SHP77 (cell line): ENCODE measurements around the gene CRYGB.
"Not testable (repeated sequence)": the region's sequence is repeated elsewhere in the genome, so short reads cannot be mapped to it uniquely, and the experiment has no call there.

Source experiments
- DNase-seq, 2 experiments: peaks; one replicate each; lab custom pipeline; 2025; lab: John Stamatoyannopoulos, UW

Gene CRYGB

GRCh38 chr2:208150094-208150493 lies 4.1 kb upstream of the CRYGB start:
- no peak for DNase-seq

DNA sequence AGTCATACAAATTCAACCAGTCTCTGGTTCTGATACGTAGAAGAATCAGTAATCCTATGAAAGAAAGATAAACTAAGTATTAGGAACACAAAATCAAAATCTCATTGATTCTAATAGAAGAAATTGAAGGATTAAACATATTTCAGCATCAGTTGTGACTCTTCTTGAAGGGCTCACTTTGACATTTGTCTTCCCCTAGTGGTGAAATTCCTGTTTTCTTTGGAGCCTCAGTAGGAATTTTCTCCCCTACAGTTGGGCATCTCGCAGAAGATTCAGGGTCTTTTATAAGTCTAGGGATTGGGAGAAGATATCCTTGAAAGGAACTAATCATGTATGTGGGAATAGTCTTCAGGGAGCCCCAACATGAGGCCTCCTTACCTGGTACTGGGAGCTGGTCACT lies 2.8 kb upstream of the CRYGB start:
- DNase-seq, result no peak

DNA sequence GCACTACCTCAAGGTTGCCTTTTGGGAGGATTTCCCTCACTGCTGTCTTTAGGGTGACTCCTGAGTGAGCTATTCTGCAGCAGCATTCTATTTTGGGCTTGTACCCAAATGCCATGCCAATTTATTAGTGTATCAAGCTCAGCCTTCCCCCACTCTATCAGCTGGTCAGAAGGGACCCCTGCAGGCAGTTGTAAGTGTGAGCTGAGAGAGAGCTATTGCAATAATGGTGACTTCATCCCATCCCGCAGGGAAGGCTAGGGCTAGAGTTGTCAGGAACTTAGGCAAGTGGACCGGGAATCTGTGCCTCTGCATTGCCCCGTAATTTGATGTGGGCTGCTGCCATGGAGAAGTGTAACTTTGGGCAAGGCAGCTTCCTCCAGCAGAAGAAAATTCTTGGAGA lies 1.8 kb upstream of the CRYGB start:
- DNase-seq, result no peak

- DNase-seq, result no peak
Measured at GRCh38 chr2:208147008-208147407, 1.1 kb upstream of the CRYGB start.

GRCh38 chr2:208142925-208143799 lies 2.8 kb downstream of the CRYGB start:
- no peak for DNase-seq

DNA sequence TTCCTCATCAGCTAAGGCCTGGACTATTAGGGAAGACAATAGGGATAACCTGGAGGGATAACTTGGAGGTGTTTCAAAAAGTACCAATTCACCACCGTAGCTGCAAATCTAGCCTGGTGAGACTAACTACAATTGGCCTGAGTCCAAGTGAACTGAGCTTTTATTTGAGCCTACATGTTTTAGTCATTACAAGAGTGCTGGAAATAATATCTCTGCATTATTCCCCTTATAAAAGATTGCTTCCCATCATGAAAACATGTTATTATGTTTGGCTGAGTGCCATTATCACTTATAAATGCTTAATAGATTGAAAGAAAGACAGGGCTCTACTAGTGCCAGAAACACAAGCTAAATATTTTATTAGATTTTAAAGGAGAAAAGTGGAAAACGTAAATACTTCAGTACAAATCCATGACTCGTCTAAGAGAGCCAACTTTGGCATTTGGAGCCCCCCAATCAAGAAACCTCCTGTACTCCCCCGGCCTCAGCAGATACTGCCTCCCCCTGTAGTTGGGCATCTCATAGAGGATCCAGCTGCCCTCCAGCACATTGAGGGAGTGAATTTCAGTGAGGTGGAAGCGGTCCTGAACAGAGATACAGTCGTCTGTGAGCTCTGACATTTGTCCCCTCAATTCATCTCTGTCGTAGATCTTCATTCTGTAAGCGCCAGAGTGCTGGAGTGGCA lies 3.6 kb downstream of the CRYGB start:
- DNase-seq, result no peak

DNA sequence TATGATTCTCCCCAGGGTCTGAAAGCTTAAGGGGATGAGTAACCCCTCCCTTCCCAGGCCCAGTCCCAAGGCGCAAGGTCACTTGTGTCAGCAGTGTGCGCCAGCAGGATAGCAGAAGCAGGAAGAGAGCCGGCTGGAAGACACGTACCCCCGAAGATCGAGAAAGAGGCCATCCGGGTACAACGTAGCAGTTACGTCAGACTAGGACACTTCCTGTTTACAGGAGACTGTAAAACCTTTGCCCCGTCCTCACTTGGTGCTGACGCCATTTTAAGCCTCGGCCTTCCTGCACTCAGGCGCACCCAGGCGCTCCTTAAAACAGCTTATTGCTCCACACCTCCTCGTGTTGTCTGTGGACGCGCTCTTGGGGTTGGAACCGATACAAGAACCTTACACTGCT lies 6.5 kb downstream of the CRYGB start:
- DNase-seq, result no peak

GRCh38 chr2:208138334-208138733 lies 7.6 kb downstream of the CRYGB start:
- DNase-seq, result not testable (repeated sequence)

- no peak for DNase-seq
Measured at GRCh38 chr2:208136716-208137094, 9.3 kb downstream of the CRYGB start.

DNA sequence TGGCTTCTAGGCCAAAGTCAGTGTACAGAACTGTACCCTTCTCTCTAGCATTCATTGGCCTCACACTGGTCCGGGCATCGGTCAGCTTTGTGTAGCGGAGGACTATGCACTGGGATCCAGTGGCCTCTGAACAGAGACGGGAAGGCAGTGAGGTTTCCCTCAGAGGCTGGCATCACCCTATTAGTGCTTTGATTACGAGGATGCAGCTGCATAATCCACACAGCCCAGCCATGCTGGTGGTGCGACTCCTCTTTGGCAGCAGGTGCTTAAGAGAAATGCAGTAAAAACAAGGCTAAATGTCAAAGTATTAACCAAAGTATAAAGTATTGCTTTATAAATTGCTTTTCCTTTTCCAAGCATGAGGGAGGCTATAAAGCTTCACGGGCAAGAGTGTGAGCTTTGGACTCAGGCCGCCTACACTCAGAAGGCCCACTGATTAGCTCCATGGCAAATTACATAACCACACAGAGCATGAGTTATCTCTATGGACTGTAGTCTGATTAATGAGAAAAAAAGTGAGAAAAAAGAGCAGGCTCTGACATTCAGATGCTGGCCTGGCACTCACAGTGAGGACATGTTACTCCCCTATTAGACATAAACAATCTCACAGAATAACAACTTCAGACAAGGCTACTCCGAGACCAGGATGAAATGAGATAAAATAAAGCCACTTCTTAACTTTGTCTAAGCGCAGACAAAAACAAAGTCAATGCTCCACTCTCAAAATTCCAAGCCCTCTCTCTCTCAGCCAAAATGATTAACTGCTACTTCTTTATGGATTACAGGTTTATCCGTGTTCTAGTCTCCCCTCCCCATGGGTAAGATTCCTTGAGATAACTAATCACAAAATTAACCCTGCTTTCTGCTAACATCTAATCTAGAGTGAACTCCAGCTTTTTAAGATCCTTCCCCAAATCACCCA lies 9.9 kb downstream of the CRYGB start:
- DNase-seq, result no peak

DNA sequence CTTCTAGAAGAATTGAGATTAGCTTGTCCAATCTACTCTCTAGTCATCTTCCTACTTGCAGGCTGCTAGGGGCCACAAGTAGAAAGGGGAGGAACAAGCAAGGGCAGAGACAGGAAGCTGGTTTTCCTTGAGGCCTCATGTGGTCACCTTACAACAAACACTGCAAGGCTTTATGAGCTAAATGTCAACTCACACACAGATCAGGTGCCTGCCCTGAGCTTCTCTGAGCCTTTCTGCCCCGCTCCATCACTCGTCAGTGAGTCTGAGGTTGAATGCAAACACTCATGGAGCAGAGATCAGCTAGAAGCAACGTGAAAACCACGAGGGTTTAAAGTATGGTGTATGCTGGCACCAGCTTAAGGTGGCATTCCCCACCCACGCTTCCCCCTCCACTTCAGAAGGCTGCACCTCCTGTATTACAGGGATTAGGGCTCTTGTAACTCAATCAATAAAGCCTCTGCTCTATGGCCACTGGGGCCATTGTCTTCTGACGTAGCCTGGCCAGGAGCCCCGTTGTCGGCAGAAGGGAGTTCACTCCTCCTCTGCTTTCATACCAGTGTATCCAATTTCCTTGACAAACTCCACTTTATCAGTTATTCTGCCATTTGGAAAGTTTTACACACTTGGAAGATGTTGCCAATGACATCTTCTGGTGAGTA lies 10.9 kb downstream of the CRYGB start:
- DNase-seq, result no peak

- no peak for DNase-seq
Measured at GRCh38 chr2:208130712-208131110, 15.2 kb downstream of the CRYGB start.

DNA sequence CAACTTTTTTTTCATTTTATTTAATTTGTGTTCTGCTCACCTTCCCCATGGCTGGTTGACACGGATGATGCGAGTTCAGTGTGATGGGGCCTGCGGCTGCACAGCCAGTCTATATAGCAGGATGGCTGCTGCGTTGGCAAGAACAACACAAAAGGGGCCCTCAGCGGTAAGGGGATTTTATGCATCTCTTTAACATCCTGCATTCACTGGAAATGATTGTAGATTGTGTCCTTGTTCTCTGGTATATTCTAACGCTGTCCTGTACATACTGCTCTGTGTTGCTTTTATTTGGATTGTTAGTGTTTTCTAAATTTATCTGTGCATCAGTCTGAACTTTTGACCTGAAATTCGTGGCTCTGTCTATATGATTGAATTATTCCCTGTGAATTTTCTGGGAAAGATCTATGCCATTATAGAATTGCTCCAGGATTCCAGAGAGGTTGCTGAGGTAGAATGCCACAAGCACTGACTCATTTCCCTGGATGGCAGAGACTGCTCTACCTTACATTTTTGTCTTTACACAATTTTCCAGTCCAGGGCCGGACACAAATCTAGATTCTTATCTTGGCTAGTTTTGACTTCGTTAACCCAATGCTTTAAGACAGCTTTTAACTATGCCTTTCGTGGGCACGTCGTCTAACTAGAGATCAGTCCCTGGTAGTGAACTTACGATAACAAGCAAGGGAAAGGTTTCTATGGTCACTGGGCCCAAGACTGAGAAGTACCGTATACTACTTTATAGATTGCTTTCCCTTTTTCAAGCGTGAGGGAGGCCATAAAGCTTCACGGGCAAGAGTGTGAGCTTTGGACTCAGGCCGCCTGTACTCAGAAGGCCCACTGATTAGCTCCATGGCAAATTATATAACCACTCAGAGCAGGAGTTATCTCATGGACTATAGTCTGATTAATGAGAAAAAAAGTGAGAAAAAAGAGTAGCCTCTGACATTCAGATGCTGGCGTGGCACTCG lies 15.9 kb downstream of the CRYGB start, which contains the start of gene CRYGC:
Gene CRYGC (minus strand): TSS at position 85 of the 968 bp plus-strand sequence. CDS start 36 bp downstream, at position 49.
- DNase-seq, result no peak

GRCh38 chr2:208128136-208128535 lies 17.8 kb downstream of the CRYGB start:
- no peak for DNase-seq

DNA sequence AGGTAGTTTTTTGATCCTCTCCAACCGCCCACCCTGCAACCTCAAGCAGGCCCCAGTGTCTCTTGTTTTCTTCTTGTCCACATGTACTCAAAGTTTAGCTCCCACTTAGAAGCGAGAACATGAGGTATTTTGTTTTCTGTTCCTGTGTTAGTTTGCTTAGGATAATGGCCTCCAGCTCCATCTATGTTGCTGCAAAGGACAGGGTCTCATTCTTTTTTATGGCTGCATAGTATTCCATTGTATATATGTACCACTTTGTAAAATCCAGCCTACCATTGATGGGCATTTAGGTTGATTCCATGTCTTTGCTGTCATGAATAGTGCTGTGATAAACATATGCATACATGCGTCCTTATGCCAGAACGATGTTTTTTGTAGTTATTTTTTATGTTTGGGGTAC lies 18.9 kb downstream of the CRYGB start:
- DNase-seq, result no peak

GRCh38 chr2:208125251-208125650 lies 20.7 kb downstream of the CRYGB start:
- no peak for DNase-seq

DNA sequence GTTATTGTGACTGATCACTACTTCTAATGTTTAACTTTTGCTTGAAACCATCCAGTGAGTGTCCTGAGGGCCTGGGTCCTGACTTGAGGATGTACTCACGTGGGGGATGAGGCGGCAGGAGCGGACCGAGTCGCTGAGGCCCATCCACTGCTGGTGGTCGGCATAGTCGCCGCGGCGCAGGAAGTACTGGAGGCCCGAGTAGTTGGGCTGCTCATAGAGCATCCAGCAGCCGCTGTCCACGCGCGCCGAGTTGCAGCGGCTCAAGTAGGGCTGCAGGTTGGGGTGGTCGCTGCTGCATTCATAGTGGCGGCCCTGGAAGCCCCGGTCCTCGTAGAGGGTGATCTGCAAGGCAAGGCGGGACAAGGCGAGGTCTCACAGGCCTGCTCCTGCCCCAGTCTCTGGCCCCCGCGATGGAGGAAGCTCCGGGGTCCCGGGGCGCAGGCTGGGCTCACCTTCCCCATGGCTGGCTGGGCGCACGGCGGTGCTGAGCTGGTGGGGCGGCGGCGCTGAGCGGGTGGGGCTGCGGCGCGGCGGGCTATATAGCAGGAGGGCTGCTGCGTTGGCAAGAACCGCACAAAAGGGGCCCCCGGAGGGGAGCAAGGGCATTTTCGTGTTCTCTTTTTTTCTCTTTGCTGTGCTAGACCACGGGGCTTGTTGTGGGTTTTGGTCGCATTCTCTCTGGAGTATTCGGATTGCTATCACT lies 21.8 kb downstream of the CRYGB start, which contains the start of gene CRYGD:
Gene CRYGD (minus strand): TSS at position 512 of the 703 bp plus-strand sequence. CDS start 51 bp downstream, at position 461.
- DNase-seq, result not testable (repeated sequence)

DNA sequence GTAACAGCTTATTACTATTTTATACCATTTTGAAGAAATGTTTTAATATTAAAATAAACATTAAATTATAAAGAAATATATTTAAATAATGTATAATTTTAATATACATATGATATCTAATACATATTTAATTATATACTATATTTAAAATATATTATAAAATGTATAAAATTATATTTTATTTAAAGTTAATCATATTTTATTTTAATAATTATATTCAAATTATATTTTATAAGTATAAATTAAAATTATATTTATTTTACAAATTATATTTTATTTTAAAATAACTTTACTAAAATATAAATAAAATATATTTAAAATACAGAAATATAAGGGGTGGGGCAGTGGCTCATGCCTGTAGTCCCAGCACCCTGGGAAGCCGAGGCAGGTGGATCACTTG lies 23.7 kb downstream of the CRYGB start:
- DNase-seq, result no peak

DNA sequence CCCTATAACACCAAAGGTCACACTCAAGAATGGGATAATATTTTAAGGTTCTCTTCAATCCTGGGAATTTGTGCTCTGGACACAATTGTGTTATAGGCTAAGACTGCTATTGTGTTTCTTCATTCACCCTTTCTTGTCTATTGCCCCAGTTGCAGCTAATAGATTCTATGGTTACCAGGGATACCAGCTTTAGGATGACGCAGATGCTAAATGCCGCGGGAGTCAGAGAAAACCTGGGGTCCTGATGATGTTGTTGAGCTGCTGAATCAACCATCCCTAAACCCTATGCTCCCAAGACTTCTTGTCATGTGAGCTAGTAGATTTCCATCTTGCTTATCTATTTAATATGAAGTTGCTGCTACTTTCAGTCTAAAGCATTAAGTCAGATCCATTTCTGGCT lies 27.0 kb downstream of the CRYGB start:
- DNase-seq, result no peak

GRCh38 chr2:208117390-208117789 lies 28.6 kb downstream of the CRYGB start:
- DNase-seq, result not testable (repeated sequence)
